Breast epithelium (tissue), 4 donors: ENCODE data around the gene DES. TPM values are rescaled to one million over a fixed set of nuclear protein-coding genes. Genes with fewer than 3 reads are reported as not detected.

Experiments
- DNase-seq, 2 donors: peaks; one replicate each; pipeline ENCODE4 v3.0.0-alpha.2; 2019; ENCODE audit warnings: low spot score in 2 of 2
- H3K27ac ChIP-seq, 2 donors: fragments of 200-600 bp; sonication (generic) in 1 of 2; one replicate each; pipeline ENCODE4 v1.5.1; 2016 to 2019; ENCODE audit warnings: mild to moderate bottlenecking in 1 of 2
- H3K27me3 ChIP-seq, 2 donors: fragments of 200-600 bp; sonication (generic) in 1 of 2; one replicate each; pipeline versions ENCODE4 v1.5.1 to v1.6.0; 2017 to 2019; ENCODE audit warnings: control low read depth in 1 of 2, mild to moderate bottlenecking in 1 of 2
- H3K36me3 ChIP-seq: fragments of 200-600 bp; one replicate; pipeline ENCODE4 v1.5.1; 2019
- H3K4me1 ChIP-seq, 2 donors: fragments of 200-600 bp; sonication (generic); one replicate each; pipeline ENCODE4 v1.5.1; 2016 to 2019; ENCODE audit warnings: control low read depth in 1 of 2
- H3K4me3 ChIP-seq, 3 donors: fragments of 200-600 bp; sonication (generic); 1 replicate in 2 of 3; 2 replicates in 1 of 3; pipeline ENCODE4 v1.5.1; 2016 to 2019; ENCODE audit warnings: mild to moderate bottlenecking in 3 of 3, moderate library complexity in 2 of 3
- H3K9me3 ChIP-seq, 2 donors: fragments of 200-600 bp; sonication (generic) in 1 of 2; one replicate each; pipeline ENCODE4 v1.5.1; 2016 to 2019; ENCODE audit warnings: control low read depth in 1 of 2
- POLR2A ChIP-seq: fragments of 450-650 bp; IDR thresholded peaks from one replicate; pipeline ENCODE4 v1.6.1; 2016; ENCODE audit warnings: antibody characterized with exemption, mild to moderate bottlenecking, moderate library complexity
- POLR2AphosphoS5 ChIP-seq, 3 donors: sonication (generic); formaldehyde crosslinking; IDR thresholded peaks; one replicate each; pipeline ENCODE4 v1.6.1; 2017; ENCODE audit warnings: antibody characterized with exemption in 3 of 3
- intact Hi-C: fragments of 100-400 bp; cut with DNase I; formaldehyde crosslinking; loops from one replicate; pipeline ENCODE4 v1.15.1; 2023; ENCODE audit warnings: low total_unique reads
- total RNA-seq, 3 donors: library from RNA; depleted of rRNA; stranded (reverse); fragments of >200 nt; gene quantifications; one replicate each; pipeline ENCODE4 v1.1.0, GENCODE V29; 2016
- TF ChIP-seq, protein P1 (sequence below), 3 donors: fragments of 450-650 bp; IDR thresholded peaks; one replicate each; pipeline ENCODE4 v1.5.1; 2016 to 2017; ENCODE audit warnings: antibody characterized with exemption in 3 of 3, mild to moderate bottlenecking in 3 of 3, moderate library complexity in 3 of 3

Gene DES
- total RNA-seq, 3 donors from 2014 or later = 17.1 to 29.6 (median 29.5) TPM

DNA sequence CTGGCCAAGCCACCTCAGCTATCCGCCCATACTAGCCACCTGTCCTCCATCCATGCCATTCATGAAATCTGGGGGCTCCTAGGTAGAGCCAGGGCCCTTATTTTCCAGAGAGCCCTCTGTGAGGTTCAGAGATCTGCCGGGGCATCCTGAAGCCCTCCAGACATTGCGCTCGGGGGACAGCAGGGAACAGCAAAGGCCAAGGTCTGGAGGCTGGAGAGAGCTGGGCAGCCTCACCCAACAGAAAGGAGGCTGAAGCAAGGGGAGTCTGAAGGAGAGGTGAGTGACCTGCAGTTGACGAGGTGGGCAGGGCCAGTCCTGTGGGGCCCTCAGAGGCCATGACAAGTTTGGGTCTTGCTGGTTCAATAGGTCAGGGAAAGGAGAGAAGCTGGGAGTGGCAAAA is 8.6 kb upstream of the DES start:
- H3K4me3 ChIP-seq = no peak overlapping the region
- no peak for DNase-seq
- TF ChIP-seq POLR2A (no peak), POLR2AphosphoS5 (IDR thresholded peaks at IDR 0.05) (no peak)
- TF ChIP-seq, protein P1, sequence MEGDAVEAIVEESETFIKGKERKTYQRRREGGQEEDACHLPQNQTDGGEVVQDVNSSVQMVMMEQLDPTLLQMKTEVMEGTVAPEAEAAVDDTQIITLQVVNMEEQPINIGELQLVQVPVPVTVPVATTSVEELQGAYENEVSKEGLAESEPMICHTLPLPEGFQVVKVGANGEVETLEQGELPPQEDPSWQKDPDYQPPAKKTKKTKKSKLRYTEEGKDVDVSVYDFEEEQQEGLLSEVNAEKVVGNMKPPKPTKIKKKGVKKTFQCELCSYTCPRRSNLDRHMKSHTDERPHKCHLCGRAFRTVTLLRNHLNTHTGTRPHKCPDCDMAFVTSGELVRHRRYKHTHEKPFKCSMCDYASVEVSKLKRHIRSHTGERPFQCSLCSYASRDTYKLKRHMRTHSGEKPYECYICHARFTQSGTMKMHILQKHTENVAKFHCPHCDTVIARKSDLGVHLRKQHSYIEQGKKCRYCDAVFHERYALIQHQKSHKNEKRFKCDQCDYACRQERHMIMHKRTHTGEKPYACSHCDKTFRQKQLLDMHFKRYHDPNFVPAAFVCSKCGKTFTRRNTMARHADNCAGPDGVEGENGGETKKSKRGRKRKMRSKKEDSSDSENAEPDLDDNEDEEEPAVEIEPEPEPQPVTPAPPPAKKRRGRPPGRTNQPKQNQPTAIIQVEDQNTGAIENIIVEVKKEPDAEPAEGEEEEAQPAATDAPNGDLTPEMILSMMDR (IDR thresholded peaks at IDR 0.05) = no peak
- no peaks in the 10 kb centered on the region for H3K9me3 ChIP-seq
- no peaks in the 10 kb centered on the region for H3K27me3 ChIP-seq
- H3K36me3 ChIP-seq = no peaks in the 10 kb centered on the region
- intact Hi-C loops = loop anchor here (10.0 kb wide), 1 partner anchor 115 kb away; no protein-coding TSS in a partner anchor
- no peak overlapping the region for H3K27ac ChIP-seq
- no peaks in the 10 kb centered on the region for H3K4me1 ChIP-seq

DNA sequence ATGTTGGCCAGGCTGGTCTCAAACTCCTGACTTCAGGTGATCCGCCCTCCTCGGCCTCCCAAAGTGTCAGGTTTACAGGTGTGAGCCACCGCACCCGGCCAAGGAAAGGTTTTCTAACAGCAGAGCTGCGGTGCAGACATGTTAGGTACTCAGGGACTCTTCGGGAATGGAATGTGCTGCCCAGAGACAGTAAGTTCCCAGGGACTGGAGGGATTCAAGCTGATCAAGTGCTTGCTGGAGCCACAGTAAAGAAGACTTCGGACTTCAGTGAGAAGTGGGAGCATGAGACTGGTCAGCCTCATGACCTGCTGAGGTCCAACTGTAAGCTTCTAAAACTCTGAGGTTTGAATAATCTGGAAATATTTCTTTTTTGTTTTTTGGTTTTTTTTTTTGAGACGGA is 7.8 kb upstream of the DES start:
- no peak for DNase-seq
- no peak for TF ChIP-seq POLR2A
- H3K4me1 ChIP-seq = no peaks in the 10 kb centered on the region
- no peak overlapping the region for H3K4me3 ChIP-seq
- no peak overlapping the region for H3K27ac ChIP-seq
- no peaks in the 10 kb centered on the region for H3K27me3 ChIP-seq
- H3K36me3 ChIP-seq = no peaks in the 10 kb centered on the region
- intact Hi-C loops = no loop called here
- no peaks in the 10 kb centered on the region for H3K9me3 ChIP-seq

DNA sequence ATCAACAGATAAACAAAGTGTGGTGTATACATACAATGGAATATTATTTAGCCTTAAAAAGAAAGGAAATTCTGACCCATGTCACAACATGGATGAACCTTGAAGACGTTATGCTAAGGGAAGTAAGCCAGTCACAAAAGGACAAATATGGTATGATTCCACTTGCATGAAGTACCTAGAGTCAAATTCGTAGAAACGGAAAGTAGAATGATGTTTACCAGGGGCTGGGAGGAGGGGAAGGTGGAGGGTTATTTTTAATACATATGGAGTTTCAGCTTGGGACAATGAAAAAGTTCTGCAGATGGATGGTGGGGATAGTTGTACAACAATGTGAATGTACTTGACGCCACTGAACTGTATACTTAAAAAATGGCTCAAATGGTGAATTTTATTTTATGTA is 3.3 kb upstream of the DES start:
- no peak overlapping the region for H3K27ac ChIP-seq
- H3K4me1 ChIP-seq = no peaks in the 10 kb centered on the region
- intact Hi-C loops = no loop called here

DNA sequence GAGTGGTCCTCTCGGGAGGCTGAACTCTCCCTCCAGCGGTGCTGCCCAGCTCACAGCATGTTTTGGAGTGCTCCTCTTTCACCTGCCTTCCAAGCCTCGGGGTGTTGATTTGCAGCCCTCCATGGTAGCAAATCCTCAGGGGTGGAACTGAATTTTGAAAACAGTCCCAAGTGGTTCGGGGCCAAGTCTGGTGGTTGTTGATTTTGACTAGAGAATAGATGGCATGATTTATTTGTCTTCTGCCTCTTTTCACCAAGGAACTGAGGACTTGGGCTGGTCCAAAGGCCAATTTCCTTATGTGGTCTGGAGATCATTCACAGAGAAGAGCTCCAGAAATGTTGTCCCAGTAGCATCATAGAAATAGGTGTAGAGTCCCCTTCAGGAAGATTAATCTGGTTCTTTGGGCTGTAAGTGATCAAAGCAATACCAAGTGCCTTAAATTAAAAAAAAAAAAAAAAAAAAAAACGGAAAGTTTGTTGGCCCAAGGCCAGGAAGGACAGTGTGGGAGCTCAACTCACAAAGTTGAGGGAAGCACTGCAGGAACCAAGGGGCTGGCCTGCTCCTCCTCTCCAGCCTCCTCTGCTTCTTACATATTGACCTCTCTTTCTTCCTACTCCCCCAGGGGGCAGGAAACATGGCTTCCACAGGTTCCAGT is 2.5 kb upstream of the DES start:
- Histone ChIP-seq H3K4me1 (no peaks in the 10 kb centered on the region), H3K9me3 (no peaks in the 10 kb centered on the region), H3K27me3 (peaks cover 0 to 14% of the 10 kb centered on the region in 2 donors), H3K27ac (no peak overlapping the region), H3K4me3 (no peak overlapping the region), H3K36me3 (no peaks in the 10 kb centered on the region)
- no peak for DNase-seq
- intact Hi-C loops = no loop called here
- TF ChIP-seq POLR2A (no peak), POLR2AphosphoS5 (IDR thresholded peaks at IDR 0.05) (no peak)
- TF ChIP-seq, protein P1 (IDR thresholded peaks at IDR 0.05) = no peak

More for the DNA sequence above, 3.3 kb upstream of the DES start:
- DNase-seq = no peak
- TF ChIP-seq POLR2A (no peak), POLR2AphosphoS5 (IDR thresholded peaks at IDR 0.05) (no peak)
- TF ChIP-seq, protein P1 (IDR thresholded peaks at IDR 0.05) = no peak
- Histone ChIP-seq H3K4me3 (no peak overlapping the region), H3K27me3 (peaks cover 0 to 14% of the 10 kb centered on the region in 2 donors), H3K9me3 (no peaks in the 10 kb centered on the region), H3K36me3 (no peaks in the 10 kb centered on the region)

DNA sequence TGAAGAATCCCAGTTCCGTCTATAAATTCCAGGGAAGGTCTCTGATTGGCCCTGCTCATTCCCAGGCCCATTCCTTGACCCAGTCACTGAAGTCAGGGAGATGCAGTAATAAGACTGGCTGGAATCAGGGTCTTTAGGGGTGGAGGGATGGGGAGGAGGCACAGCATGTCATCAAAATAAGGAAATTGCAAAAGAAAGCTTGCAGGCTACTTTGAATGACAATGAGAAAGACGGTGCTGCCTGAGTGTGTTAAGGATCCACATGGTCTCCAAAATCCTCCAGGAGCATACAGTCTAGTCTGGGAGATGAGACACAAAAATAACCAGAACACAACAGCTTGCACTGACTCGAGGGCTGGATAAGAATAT is 2.0 kb upstream of the DES start:
- intact Hi-C loops = no loop called here
- no peaks in the 10 kb centered on the region for H3K9me3 ChIP-seq
- H3K4me1 ChIP-seq = no peaks in the 10 kb centered on the region
- H3K36me3 ChIP-seq = no peaks in the 10 kb centered on the region
- no peak for DNase-seq
- no peak overlapping the region for H3K27ac ChIP-seq
- H3K27me3 ChIP-seq = peaks cover 0 to 14% of the 10 kb centered on the region in 2 donors
- no peak overlapping the region for H3K4me3 ChIP-seq
- TF ChIP-seq, protein P1 (IDR thresholded peaks at IDR 0.05) = no peak
- TF ChIP-seq POLR2A (no peak), POLR2AphosphoS5 (IDR thresholded peaks at IDR 0.05) (no peak)
